ENCODE data around the gene C4orf50.

DNA sequence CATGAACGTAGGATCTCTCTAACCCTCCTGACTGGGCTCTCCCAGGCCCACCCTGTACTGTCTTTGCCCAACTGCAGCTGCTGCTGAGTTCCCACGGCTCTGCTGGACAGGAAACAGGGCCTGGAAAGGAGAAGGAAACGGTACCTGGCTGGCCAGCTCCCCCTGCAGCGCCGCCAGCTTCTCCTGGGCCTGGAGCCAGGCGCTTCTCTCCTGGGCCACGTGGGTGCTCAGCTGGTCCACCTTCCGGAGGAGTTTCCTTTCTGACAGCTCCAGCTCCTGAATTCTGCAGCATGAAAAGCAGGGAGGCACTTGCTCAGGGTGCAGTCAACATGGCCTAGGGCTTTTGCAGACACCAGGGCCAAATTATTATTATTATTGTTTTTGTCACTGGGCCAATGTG is 6.5 kb downstream of the C4orf50 start:
- TF ChIP-seq, protein P1, sequence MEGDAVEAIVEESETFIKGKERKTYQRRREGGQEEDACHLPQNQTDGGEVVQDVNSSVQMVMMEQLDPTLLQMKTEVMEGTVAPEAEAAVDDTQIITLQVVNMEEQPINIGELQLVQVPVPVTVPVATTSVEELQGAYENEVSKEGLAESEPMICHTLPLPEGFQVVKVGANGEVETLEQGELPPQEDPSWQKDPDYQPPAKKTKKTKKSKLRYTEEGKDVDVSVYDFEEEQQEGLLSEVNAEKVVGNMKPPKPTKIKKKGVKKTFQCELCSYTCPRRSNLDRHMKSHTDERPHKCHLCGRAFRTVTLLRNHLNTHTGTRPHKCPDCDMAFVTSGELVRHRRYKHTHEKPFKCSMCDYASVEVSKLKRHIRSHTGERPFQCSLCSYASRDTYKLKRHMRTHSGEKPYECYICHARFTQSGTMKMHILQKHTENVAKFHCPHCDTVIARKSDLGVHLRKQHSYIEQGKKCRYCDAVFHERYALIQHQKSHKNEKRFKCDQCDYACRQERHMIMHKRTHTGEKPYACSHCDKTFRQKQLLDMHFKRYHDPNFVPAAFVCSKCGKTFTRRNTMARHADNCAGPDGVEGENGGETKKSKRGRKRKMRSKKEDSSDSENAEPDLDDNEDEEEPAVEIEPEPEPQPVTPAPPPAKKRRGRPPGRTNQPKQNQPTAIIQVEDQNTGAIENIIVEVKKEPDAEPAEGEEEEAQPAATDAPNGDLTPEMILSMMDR (IDR thresholded peaks at IDR 0.05; ENCODE audit: low read length), result no peak
- no peak for TF ChIP-seq EZH2 (IDR thresholded peaks at IDR 0.05; ENCODE audit: borderline replicate concordance, low read length)

Data from OCI-LY1 (cell line).